HG03460 (cell line): ENCODE data around the gene PPP1R12B.
"Not testable (repeated sequence)": the region's sequence is repeated elsewhere in the genome, so short reads cannot be mapped to it uniquely, and the experiment has no call there.

Source experiments
- ATAC-seq: cut with Tn5 transposase; IDR thresholded peaks from one replicate; pipeline ENCODE4 v1.9.1; 2021; ENCODE audit not compliant: unreplicated experiment

PPP1R12B gene

GRCh38 chr1:202625416-202626360 is 277.2 kb downstream of the PPP1R12B start:
- no peak for ATAC-seq

- ATAC-seq = not testable (repeated sequence)
Measured at GRCh38 chr1:202627036-202627435, 278.5 kb downstream of the PPP1R12B start.

- no peak for ATAC-seq
Measured at GRCh38 chr1:202627841-202628565, 279.5 kb downstream of the PPP1R12B start.

- peak; percentile 9 for ATAC-seq
Measured at GRCh38 chr1:202628646-202629215, 280.2 kb downstream of the PPP1R12B start.

- peak; percentile 76 for ATAC-seq
Measured at GRCh38 chr1:202629257-202629811, 280.8 kb downstream of the PPP1R12B start.

GRCh38 chr1:202630096-202630495 is 281.6 kb downstream of the PPP1R12B start:
- ATAC-seq = not testable (repeated sequence)

- no peak for ATAC-seq
Measured at GRCh38 chr1:202630541-202630940, 282.0 kb downstream of the PPP1R12B start.

GRCh38 chr1:202631076-202631923 is 282.8 kb downstream of the PPP1R12B start:
- no peak for ATAC-seq

GRCh38 chr1:202632241-202632640 is 283.7 kb downstream of the PPP1R12B start:
- ATAC-seq = no peak

GRCh38 chr1:202636171-202636570 is 287.7 kb downstream of the PPP1R12B start:
- not testable (repeated sequence) for ATAC-seq

GRCh38 chr1:202637321-202638018 is 289.0 kb downstream of the PPP1R12B start:
- ATAC-seq = not testable (repeated sequence)

- ATAC-seq = no peak
Measured at GRCh38 chr1:202638019-202638700, 289.7 kb downstream of the PPP1R12B start.

GRCh38 chr1:202638701-202639305 is 290.3 kb downstream of the PPP1R12B start:
- ATAC-seq = not testable (repeated sequence)

GRCh38 chr1:202639500-202639899 is 291.0 kb downstream of the PPP1R12B start:
- no peak for ATAC-seq

- ATAC-seq = no peak
Measured at GRCh38 chr1:202642212-202642611, 293.7 kb downstream of the PPP1R12B start.
